Neural cell (in vitro differentiated cells): ENCODE data around the gene LIN54. TPM values are rescaled to one million over a fixed set of nuclear protein-coding genes. Genes with fewer than 3 reads are reported as not detected.
"Not testable (repeated sequence)": the region's sequence is repeated elsewhere in the genome, so short reads cannot be mapped to it uniquely, and the experiment has no call there.

Experiments used
- H2AFZ ChIP-seq: fragments of 200-600, 300-800 bp; sonication (generic), shearing (Covaris generic); 2 replicates; pipeline ENCODE4 v1.6.0; 2014; ENCODE audit warnings: low read depth, mild to moderate bottlenecking, antibody characterized with exemption, low read length, moderate library complexity
- H3F3A ChIP-seq: fragments of 200-600 bp; shearing (Covaris generic); 2 replicates; pipeline ENCODE4 v1.6.1; 2016; ENCODE audit warnings: mild to moderate bottlenecking, moderate library complexity, mixed read lengths, antibody characterized with exemption, low read length; ENCODE audit not compliant: insufficient read depth, poor library complexity, severe bottlenecking
- H3K27ac ChIP-seq: fragments of 200-600, 300-800 bp; sonication (generic), shearing (Covaris generic); 2 replicates; pipeline ENCODE4 v1.5.1; 2014; ENCODE audit warnings: mild to moderate bottlenecking, low read length, moderate library complexity
- H3K27me3 ChIP-seq: fragments of 300-800, 200-600 bp; sonication (generic), shearing (Covaris generic); 2 replicates; pipeline ENCODE4 v1.6.0; 2014; ENCODE audit warnings: mild to moderate bottlenecking, low read depth, low read length, moderate library complexity; ENCODE audit not compliant: insufficient read depth
- H3K36me3 ChIP-seq: fragments of 300-800, 200-600 bp; sonication (generic), shearing (Covaris generic); 2 replicates; pipeline ENCODE4 v1.5.1; 2014; ENCODE audit warnings: mild to moderate bottlenecking, antibody characterized with exemption, low read length, moderate library complexity; ENCODE audit not compliant: insufficient read depth
- H3K4me2 ChIP-seq: fragments of 300-800, 200-600 bp; sonication (generic), shearing (Covaris generic); 2 replicates; pipeline ENCODE4 v1.6.0; 2014; ENCODE audit warnings: mild to moderate bottlenecking, low read length
- H3K4me3 ChIP-seq: fragments of 300-800, 200-600 bp; sonication (generic), shearing (Covaris generic); 2 replicates; pipeline ENCODE4 v1.5.1; 2014; ENCODE audit warnings: mild to moderate bottlenecking, low read length, moderate library complexity
- H3K79me2 ChIP-seq: fragments of 200-600 bp; shearing (Covaris generic); replicated peaks from 2 replicates; pipeline ENCODE4 v1.6.0; 2014; ENCODE audit warnings: mild to moderate bottlenecking, low read length, moderate library complexity; ENCODE audit not compliant: insufficient read depth
- H3K9ac ChIP-seq: fragments of 300-800, 200-600 bp; sonication (generic), shearing (Covaris generic); 2 replicates; pipeline ENCODE4 v1.6.1; 2016; ENCODE audit warnings: mild to moderate bottlenecking, low read length, mixed read lengths
- H3K9me2 ChIP-seq: fragments of 200-600 bp; shearing (Covaris generic); 2 replicates; pipeline ENCODE4 v1.6.1; 2016; ENCODE audit warnings: mild to moderate bottlenecking, low read length, mixed read lengths; ENCODE audit not compliant: insufficient read depth
- H3K9me3 ChIP-seq: fragments of 200-600, 300-800 bp; sonication (generic), shearing (Covaris generic); 2 replicates; pipeline ENCODE4 v1.6.1; 2016; ENCODE audit warnings: mild to moderate bottlenecking, mixed run types, low read length, moderate library complexity, mixed read lengths
- H4K20me1 ChIP-seq: fragments of 200-600 bp; shearing (Covaris generic); 2 replicates; pipeline ENCODE4 v1.6.1; 2016; ENCODE audit warnings: mild to moderate bottlenecking, mixed run types; ENCODE audit not compliant: insufficient read depth
- EP300 ChIP-seq: fragments of 450-650 bp; conservative IDR thresholded peaks from 2 replicates; pipeline ENCODE4 v1.6.1; 2014; ENCODE audit warnings: antibody characterized with exemption, mild to moderate bottlenecking, moderate library complexity; ENCODE audit not compliant: poor library complexity, severe bottlenecking
- MXI1 ChIP-seq: fragments of 450-650 bp; conservative IDR thresholded peaks from 2 replicates; pipeline ENCODE4 v1.6.1; 2014; ENCODE audit warnings: antibody characterized with exemption, mild to moderate bottlenecking; ENCODE audit not compliant: poor library complexity, severe bottlenecking
- POLR2AphosphoS5 ChIP-seq: IDR thresholded peaks from 2 replicates; pipeline ENCODE4 v1.6.1; 2012
- RAD21 ChIP-seq: fragments of 450-650 bp; conservative IDR thresholded peaks from 2 replicates; pipeline ENCODE4 v1.6.1; 2014; ENCODE audit warnings: antibody characterized with exemption, mild to moderate bottlenecking, moderate library complexity
- SMC3 ChIP-seq: fragments of 450-650 bp; conservative IDR thresholded peaks from 2 replicates; pipeline ENCODE4 v1.6.1; 2014; ENCODE audit warnings: antibody characterized with exemption, mild to moderate bottlenecking, moderate library complexity; ENCODE audit not compliant: poor library complexity
- polyA minus RNA-seq: library from RNA; depleted of rRNA, polyadenylated mRNA; stranded (reverse); fragments of >200 nt; gene quantifications from 2 replicates; pipeline ENCODE4 v1.2.3, GENCODE V29; 2014
- polyA plus RNA-seq: library from polyadenylated mRNA; depleted of rRNA; stranded (reverse); fragments of >200 nt; gene quantifications from 2 replicates; pipeline ENCODE4 v1.2.3, GENCODE V29; 2014
- TF ChIP-seq, protein P1 (sequence below): fragments of 450-650 bp; IDR thresholded peaks from 2 replicates; pipeline ENCODE4 v1.5.1; 2014; ENCODE audit warnings: antibody characterized with exemption, mild to moderate bottlenecking, moderate library complexity; ENCODE audit not compliant: poor library complexity, severe bottlenecking

The LIN54 gene
- polyA plus RNA-seq (7.3 and 9.1 TPM in 2 replicates), polyA minus RNA-seq (34.3 and 35.1 TPM in 2 replicates)

DNA sequence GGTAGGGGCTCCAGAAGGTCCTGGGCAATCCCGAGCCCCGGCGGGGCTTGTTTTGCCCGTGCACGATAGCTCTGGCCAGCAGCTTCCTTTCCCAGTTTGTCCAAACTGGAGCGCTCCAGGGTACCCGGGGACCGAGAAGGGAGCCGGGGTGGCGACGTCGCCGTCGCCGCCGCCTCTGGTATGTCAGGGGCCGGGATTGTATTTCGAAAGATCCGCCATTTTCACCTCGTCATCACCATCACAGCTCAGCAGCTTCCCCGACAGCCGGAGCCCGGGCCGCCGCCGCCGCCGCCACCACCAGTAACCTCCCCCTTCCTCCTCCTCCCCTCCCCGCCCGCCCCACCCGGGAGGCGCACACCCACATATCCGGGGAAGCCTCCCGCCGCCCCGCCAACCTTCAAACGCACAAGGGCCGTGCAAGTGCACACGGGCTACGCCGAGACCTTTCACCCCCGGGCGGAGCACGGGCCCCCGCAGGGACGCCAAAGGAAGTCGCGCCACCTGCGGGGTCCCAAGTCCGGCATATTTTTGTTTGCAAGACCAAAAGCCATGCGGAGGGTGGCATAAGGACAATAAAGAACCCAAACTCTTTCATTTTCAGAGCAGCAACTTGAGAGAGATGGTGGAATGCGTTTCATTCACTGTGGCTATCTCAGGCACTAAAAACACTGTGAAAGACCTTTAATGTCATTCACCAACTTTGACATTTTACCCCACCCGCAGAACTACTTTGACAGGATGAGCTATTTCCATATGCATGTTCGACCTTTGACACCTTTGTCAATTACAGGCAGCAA, at the start of gene LIN54:
TSS of gene LIN54 (minus strand) at position 302 of the 797 bp plus-strand sequence. CDS start 25,979 bp downstream, outside the sequence.
- no peaks in the 10 kb centered on the region for H3K27me3 ChIP-seq
- no peaks in the 10 kb centered on the region for H4K20me1 ChIP-seq
- H3K79me2 ChIP-seq = peaks cover 33% of the 10 kb centered on the region
- peak within 1 kb of the TSS; percentile 45 for H3K27ac ChIP-seq
- peak within 1 kb of the TSS; percentile 91 for H3K4me3 ChIP-seq
- TF ChIP-seq, protein P1, sequence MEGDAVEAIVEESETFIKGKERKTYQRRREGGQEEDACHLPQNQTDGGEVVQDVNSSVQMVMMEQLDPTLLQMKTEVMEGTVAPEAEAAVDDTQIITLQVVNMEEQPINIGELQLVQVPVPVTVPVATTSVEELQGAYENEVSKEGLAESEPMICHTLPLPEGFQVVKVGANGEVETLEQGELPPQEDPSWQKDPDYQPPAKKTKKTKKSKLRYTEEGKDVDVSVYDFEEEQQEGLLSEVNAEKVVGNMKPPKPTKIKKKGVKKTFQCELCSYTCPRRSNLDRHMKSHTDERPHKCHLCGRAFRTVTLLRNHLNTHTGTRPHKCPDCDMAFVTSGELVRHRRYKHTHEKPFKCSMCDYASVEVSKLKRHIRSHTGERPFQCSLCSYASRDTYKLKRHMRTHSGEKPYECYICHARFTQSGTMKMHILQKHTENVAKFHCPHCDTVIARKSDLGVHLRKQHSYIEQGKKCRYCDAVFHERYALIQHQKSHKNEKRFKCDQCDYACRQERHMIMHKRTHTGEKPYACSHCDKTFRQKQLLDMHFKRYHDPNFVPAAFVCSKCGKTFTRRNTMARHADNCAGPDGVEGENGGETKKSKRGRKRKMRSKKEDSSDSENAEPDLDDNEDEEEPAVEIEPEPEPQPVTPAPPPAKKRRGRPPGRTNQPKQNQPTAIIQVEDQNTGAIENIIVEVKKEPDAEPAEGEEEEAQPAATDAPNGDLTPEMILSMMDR = no peak
- peak; percentile 15 for TF ChIP-seq POLR2AphosphoS5
- TF ChIP-seq MXI1 = peak; percentile 88
- peak within 1 kb of the TSS; percentile 72 for H2AFZ ChIP-seq
- H3K9me3 ChIP-seq = no peaks in the 10 kb centered on the region
- peak within 1 kb of the TSS; percentile 79 for H3K9ac ChIP-seq
- peaks cover 14% of the 10 kb centered on the region for H3F3A ChIP-seq
- no peaks in the 10 kb centered on the region for H3K36me3 ChIP-seq
- H3K4me2 ChIP-seq = peak within 1 kb of the TSS; percentile 92
- H3K9me2 ChIP-seq = no peaks in the 10 kb centered on the region

DNA sequence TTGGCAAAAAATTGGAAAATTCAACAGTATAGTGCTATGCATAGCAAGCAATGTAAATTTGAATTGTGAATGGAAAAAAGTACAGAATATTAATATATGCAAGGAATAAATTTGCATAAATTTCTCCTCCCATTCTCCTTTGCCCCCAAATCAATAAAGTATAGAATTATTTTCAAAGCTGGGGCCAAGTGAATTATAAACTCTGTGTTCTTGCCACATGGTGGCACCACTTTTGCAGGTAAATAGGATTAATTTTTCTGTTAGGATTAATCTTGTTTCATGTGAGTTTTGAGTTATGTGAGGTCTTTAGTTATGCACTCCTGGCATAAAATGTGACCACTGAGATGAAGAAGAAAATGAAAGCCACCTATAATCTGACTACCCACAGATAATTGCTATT, 44.3 kb upstream of the LIN54 start:
- Histone ChIP-seq H3F3A (no peaks in the 10 kb centered on the region), H4K20me1 (no peaks in the 10 kb centered on the region), H3K9me2 (no peaks in the 10 kb centered on the region), H3K27me3 (no peaks in the 10 kb centered on the region), H3K4me3 (no peak overlapping the region), H3K4me2 (no peak overlapping the region), H3K79me2 (no peaks in the 10 kb centered on the region), H3K9ac (no peak overlapping the region), H3K36me3 (peaks cover 7% of the 10 kb centered on the region), H2AFZ (no peak overlapping the region), H3K9me3 (no peaks in the 10 kb centered on the region), H3K27ac (no peak overlapping the region)
- TF ChIP-seq, protein P1 = peak; percentile 56
- TF ChIP-seq EP300 (no peak), SMC3 (peak; percentile 57), RAD21 (peak; percentile 51)

DNA sequence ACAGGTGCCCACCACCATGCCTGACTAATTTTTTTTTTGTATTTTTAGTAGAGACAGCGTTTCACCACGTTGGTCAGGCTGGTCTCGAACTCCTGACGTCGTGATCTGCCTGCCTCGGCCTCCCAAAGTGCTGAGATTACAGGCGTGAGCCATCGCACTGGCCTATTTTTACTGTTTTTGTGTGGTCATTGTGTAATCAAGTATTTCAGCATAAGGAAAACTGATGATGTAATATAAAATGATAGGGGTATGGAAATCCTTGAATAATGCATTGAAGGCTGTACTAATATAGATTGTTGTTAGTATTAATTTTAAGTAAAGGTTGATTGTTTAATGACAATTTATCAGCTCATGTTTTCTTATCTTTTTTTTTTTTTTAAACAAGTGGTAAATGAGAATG, 38.2 kb upstream of the LIN54 start:
- H3K9me3 ChIP-seq, H3F3A ChIP-seq, H3K4me3 ChIP-seq, H2AFZ ChIP-seq, H3K27ac ChIP-seq, H3K27me3 ChIP-seq, H4K20me1 ChIP-seq, H3K79me2 ChIP-seq, H3K9ac ChIP-seq, H3K9me2 ChIP-seq, H3K4me2 ChIP-seq: not testable (repeated sequence)
- H3K36me3 ChIP-seq = peaks cover 14% of the 10 kb centered on the region
